K562 (cell line): ENCODE results near the gene USP22. TPM values are rescaled to one million over a fixed set of nuclear protein-coding genes. Genes with fewer than 3 reads are reported as not detected.

Experiments
- BCLAF1 ChIP-seq, 2 experiments: fragments of 450-650 bp in 1 of 2; IDR thresholded peaks; 2 replicates each; pipeline ENCODE4 v1.6.1; 2011 to 2017; ENCODE audit warnings: low read depth in 2 of 2, antibody characterized with exemption in 1 of 2, borderline replicate concordance in 1 of 2, low read length in 1 of 2, mild to moderate bottlenecking in 1 of 2, mixed read lengths in 1 of 2; ENCODE audit not compliant: control insufficient read depth in 1 of 2
- CXXC5 ChIP-seq: fragments of 250-450 bp; sonication (Bioruptor Pico); IDR thresholded peaks from 2 replicates; pipeline ENCODE4 v1.8.0; 2022; ENCODE audit warnings: inconsistent platforms, mild to moderate bottlenecking, moderate library complexity
- ELK1 ChIP-seq: sonication (generic); formaldehyde crosslinking; IDR thresholded peaks from 2 replicates; pipeline ENCODE4 v1.8.1; 2022; ENCODE audit warnings: missing genetic modification reagents
- MCM2 ChIP-seq: fragments of 450-650 bp; IDR thresholded peaks from 2 replicates; pipeline ENCODE4 v1.6.1; 2017; ENCODE audit warnings: low read depth, mild to moderate bottlenecking
- RAD51 ChIP-seq: fragments of 450-650 bp; IDR thresholded peaks from 2 replicates; pipeline ENCODE4 v1.7.1; 2016; ENCODE audit warnings: low read depth, mild to moderate bottlenecking, borderline replicate concordance
- REST ChIP-seq, 2 experiments: fragments of 450-650 bp; formaldehyde crosslinking in 1 of 2; IDR thresholded peaks; 2 replicates each; pipeline versions ENCODE4 v1.4.0 to v1.6.1; 2014 to 2020; ENCODE audit warnings: mild to moderate bottlenecking in 2 of 2, borderline replicate concordance in 1 of 2, low read depth in 1 of 2
- TFAM ChIP-seq: fragments of 250-450 bp; sonication (Bioruptor Pico); conservative IDR thresholded peaks from 2 replicates; pipeline ENCODE4 v1.5.0; 2021; ENCODE audit warnings: mild to moderate bottlenecking, moderate library complexity
- ZNF740 ChIP-seq, 3 experiments: fragments of 200-800 bp in 1 of 3; sonication (Bioruptor generic) in 1 of 3; sonication (generic) in 1 of 3; formaldehyde crosslinking in 1 of 3; IDR thresholded peaks; 2 replicates each; pipeline versions ENCODE4 v1.6.1 to v1.8.0; 2016 to 2022; ENCODE audit warnings: mild to moderate bottlenecking in 2 of 3, missing compliant biosample characterization in 2 of 3, missing genetic modification characterization in 2 of 3, missing genetic modification reagents in 1 of 3
- polyA plus RNA-seq, 8 experiments: library from polyadenylated mRNA; depleted of rRNA in 4 of 8; stranded (reverse) in 5 of 8; unstranded in 3 of 8; fragments of >200 nt; fragmentation: Nextera tagmentation in 2 of 8; fragmentation: Illumina TruSeq in 1 of 8; extraction: Ambion mirVana in 2 of 8; extraction: Trizol in 1 of 8; gene quantifications; 2 replicates each; pipeline versions ENCODE4 v1.2.1 to v1.2.3, GENCODE V29; 2011 to 2014; ENCODE audit warnings: inconsistent platforms in 1 of 8, missing spikeins in 1 of 8
- total RNA-seq, 7 experiments: library from RNA; depleted of rRNA in 6 of 7; stranded (reverse); fragments of >200 nt in 6 of 7; fragmentation: Illumina TruSeq in 2 of 7; extraction: Trizol in 2 of 7; gene quantifications; 2 replicates each; pipeline versions ENCODE4 v1.2.1 to v1.2.3, GENCODE V29; 2011 to 2021; ENCODE audit warnings: low replicate concordance in 1 of 7
- TF ChIP-seq, protein P1 (sequence below): fragments of 200-800 bp; sonication (Bioruptor generic); IDR thresholded peaks from 2 replicates; pipeline ENCODE4 v1.6.1; 2017; ENCODE audit warnings: missing genetic modification characterization, missing compliant biosample characterization

The USP22 gene
- total and polyA plus RNA-seq, 9 of the 15 experiments (the other 6 are each of a cell fraction or from before 2014, with no cell fraction given) = 6.5 to 113 (median 58.9) TPM

DNA sequence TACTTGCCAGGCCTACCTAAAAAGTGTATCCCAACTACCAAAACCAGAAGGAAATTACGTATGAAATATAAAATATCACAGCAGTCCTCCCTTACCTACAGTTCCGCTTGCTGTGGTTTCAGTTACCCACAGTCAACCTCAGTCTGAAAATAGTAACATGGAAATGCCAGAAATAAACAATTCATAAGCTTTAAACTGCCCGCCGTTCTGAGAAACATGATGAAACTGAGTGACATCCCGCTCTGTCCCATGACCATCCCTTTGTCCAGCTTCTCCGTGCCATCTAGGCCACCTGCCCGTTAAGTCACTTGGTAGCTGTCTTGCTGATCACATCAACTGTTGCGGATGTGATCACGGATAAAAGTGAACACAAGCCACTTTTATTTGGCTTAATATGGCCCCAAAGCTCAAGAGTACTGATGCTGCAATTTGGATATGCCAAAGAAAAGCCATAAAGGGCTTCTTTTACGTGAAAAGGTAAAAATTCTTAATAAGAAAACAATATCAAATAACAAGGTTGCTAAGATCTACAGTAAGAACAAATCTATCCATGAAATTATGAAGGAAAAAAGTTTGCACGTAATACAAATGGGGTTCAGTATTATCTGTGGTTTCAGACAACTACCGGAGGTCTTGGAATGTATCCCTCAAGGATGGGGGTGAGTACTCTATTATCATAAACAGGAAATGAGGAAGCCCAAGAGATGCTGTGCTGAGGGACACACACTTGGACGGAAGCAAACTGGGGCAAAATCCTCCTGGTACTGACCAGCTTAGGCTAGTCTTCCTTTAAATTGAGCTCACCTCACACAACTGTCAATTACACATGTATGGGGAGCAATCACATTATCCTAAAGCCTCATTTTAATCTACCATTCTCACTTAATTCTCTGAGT lies 8.2 kb downstream of the USP22 start (continued):
- TF ChIP-seq, protein P1, sequence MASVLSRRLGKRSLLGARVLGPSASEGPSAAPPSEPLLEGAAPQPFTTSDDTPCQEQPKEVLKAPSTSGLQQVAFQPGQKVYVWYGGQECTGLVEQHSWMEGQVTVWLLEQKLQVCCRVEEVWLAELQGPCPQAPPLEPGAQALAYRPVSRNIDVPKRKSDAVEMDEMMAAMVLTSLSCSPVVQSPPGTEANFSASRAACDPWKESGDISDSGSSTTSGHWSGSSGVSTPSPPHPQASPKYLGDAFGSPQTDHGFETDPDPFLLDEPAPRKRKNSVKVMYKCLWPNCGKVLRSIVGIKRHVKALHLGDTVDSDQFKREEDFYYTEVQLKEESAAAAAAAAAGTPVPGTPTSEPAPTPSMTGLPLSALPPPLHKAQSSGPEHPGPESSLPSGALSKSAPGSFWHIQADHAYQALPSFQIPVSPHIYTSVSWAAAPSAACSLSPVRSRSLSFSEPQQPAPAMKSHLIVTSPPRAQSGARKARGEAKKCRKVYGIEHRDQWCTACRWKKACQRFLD = no peak
- TF ChIP-seq ZNF740 (CRISPR knock-in tag; IDR thresholded peaks at IDR 0.05) = no peak
- no peak for TF ChIP-seq ZNF740 (tag; IDR thresholded peaks at IDR 0.05)
- no peak for TF ChIP-seq ELK1 (CRISPR knock-in tag)
- TF ChIP-seq TFAM = no peak
- no peak for TF ChIP-seq RAD51
- TF ChIP-seq MCM2 = no peak
- peak; percentile 38; the same call in 1 of the 2 replicates for TF ChIP-seq REST (IDR thresholded peaks at IDR 0.05; ENCODE audit: borderline replicate concordance)
- TF ChIP-seq REST (CRISPR knock-in tag; IDR thresholded peaks at IDR 0.05; ENCODE audit: low read depth) = no peak
- no peak for TF ChIP-seq BCLAF1 (IDR thresholded peaks at IDR 0.05; ENCODE audit: borderline replicate concordance in 1 of 2, control insufficient read depth in 1 of 2, low read depth in 2 of 2, low read length in 1 of 2)
- TF ChIP-seq CXXC5 (CRISPR knock-in tag) = peak; percentile 66
